A673 (cell line): Measurements from ENCODE around the gene PARP11. TPM values are rescaled to one million over a fixed set of nuclear protein-coding genes. Genes with fewer than 3 reads are reported as not detected.

Experiments used
- BruUV-seq: library from RNA; stranded (reverse); fragments of 400-500 nt; replicated peaks from 2 replicates; lab custom pipeline; 2021; lab: Mats Ljungman, UMichigan
- CTCF ChIA-PET: fragments of 300-600 bp; sonication (Branson Sonifier 250); formaldehyde crosslinking; loops from one replicate; lab custom pipeline; 2022; ENCODE audit warnings: antibody characterized with exemption; lab: Charles Lee
- POLR2A ChIA-PET: fragments of 300-600 bp; sonication (Branson Sonifier 250); formaldehyde crosslinking; loops from one replicate; lab custom pipeline; 2022; ENCODE audit warnings: antibody characterized with exemption; ENCODE audit not compliant: low non-redundant PET; lab: Charles Lee
- DNase-seq: peaks from one replicate; pipeline ENCODE4 v3.0.0-alpha.2; 2015; ENCODE audit warnings: low spot score
- H3K27ac ChIP-seq: fragments of 200-600 bp; sonication (generic); 2 replicates; pipeline ENCODE4 v1.5.1; 2016; ENCODE audit warnings: mixed run types, low read depth, mild to moderate bottlenecking, mixed read lengths, antibody characterized with exemption, low read length; ENCODE audit not compliant: poor library complexity, severe bottlenecking
- H3K27me3 ChIP-seq: fragments of 200-600 bp; sonication (generic); replicated peaks from 2 replicates; pipeline ENCODE4 v1.6.1; 2017; ENCODE audit warnings: mixed run types, low read depth, mild to moderate bottlenecking, mixed read lengths, antibody characterized with exemption, low read length; ENCODE audit not compliant: insufficient read depth, poor library complexity
- H3K36me3 ChIP-seq: fragments of 200-600 bp; sonication (generic); 2 replicates; pipeline ENCODE4 v1.6.1; 2016; ENCODE audit warnings: mixed run types, mild to moderate bottlenecking, mixed read lengths, antibody characterized with exemption, low read length; ENCODE audit not compliant: insufficient read depth, poor library complexity, severe bottlenecking
- H3K4me1 ChIP-seq: fragments of 200-600 bp; sonication (generic); 2 replicates; pipeline ENCODE4 v1.6.1; 2017; ENCODE audit warnings: mixed run types, mild to moderate bottlenecking, mixed read lengths, antibody characterized with exemption, low read length; ENCODE audit not compliant: insufficient read depth, poor library complexity, severe bottlenecking
- H3K4me3 ChIP-seq: fragments of 200-600 bp; sonication (generic); 2 replicates; pipeline ENCODE4 v1.5.1; 2016; ENCODE audit warnings: low read depth, mixed run types, mild to moderate bottlenecking, mixed read lengths, low read length; ENCODE audit not compliant: poor library complexity, severe bottlenecking
- H3K9me3 ChIP-seq: fragments of 200-600 bp; sonication (generic); 2 replicates; pipeline ENCODE4 v1.6.1; 2016; ENCODE audit warnings: mixed run types, low read depth, mild to moderate bottlenecking, mixed read lengths, antibody characterized with exemption, low read length; ENCODE audit not compliant: poor library complexity, severe bottlenecking
- EZH2 ChIP-seq: fragments of 200-600 bp; sonication (generic); IDR thresholded peaks from 2 replicates; pipeline ENCODE4 v1.6.1; 2017; ENCODE audit warnings: borderline replicate concordance, low read depth, mild to moderate bottlenecking, mixed read lengths, antibody characterized with exemption, low read length; ENCODE audit not compliant: poor library complexity, severe bottlenecking
- intact Hi-C: fragments of 100-400 bp; cut with micrococcal nuclease; formaldehyde crosslinking; loops from one replicate; pipeline ENCODE4 v1.10.0; 2022; ENCODE audit not compliant: unreplicated experiment
- total RNA-seq: library from RNA; stranded (reverse); gene quantifications from 2 replicates; pipeline ENCODE4 v1.2.3, GENCODE V29; 2021
- TF ChIP-seq, protein P1 (sequence below): fragments of 300-800, 200-600 bp; sonication (generic); conservative IDR thresholded peaks from 2 replicates; pipeline ENCODE4 v1.5.1; 2017; ENCODE audit warnings: low read depth, mild to moderate bottlenecking, antibody characterized with exemption, low read length, moderate library complexity, mixed read lengths

Gene PARP11
- total RNA-seq, 1 experiment from 2014 or later, result 7.7 TPM

- H3K36me3 ChIP-seq, result no peaks in the 10 kb centered on the region
- intact Hi-C loops, result no loop called here
- no peak for DNase-seq
- no peaks in the 10 kb centered on the region for H3K9me3 ChIP-seq
- no peaks in the 10 kb centered on the region for H3K4me1 ChIP-seq
- TF ChIP-seq, protein P1, sequence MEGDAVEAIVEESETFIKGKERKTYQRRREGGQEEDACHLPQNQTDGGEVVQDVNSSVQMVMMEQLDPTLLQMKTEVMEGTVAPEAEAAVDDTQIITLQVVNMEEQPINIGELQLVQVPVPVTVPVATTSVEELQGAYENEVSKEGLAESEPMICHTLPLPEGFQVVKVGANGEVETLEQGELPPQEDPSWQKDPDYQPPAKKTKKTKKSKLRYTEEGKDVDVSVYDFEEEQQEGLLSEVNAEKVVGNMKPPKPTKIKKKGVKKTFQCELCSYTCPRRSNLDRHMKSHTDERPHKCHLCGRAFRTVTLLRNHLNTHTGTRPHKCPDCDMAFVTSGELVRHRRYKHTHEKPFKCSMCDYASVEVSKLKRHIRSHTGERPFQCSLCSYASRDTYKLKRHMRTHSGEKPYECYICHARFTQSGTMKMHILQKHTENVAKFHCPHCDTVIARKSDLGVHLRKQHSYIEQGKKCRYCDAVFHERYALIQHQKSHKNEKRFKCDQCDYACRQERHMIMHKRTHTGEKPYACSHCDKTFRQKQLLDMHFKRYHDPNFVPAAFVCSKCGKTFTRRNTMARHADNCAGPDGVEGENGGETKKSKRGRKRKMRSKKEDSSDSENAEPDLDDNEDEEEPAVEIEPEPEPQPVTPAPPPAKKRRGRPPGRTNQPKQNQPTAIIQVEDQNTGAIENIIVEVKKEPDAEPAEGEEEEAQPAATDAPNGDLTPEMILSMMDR, result no peak
- no peak for TF ChIP-seq EZH2
- BruUV-seq, result no TSS peak
- H3K27ac ChIP-seq, result no peak overlapping the region
- CTCF ChIA-PET, result no interaction called here
- POLR2A ChIA-PET, result no interaction called here
- no peak overlapping the region for H3K4me3 ChIP-seq
- no peaks in the 10 kb centered on the region for H3K27me3 ChIP-seq
Observed at GRCh38 chr12:3835914-3836313, 37.3 kb downstream of the PARP11 start.

DNA sequence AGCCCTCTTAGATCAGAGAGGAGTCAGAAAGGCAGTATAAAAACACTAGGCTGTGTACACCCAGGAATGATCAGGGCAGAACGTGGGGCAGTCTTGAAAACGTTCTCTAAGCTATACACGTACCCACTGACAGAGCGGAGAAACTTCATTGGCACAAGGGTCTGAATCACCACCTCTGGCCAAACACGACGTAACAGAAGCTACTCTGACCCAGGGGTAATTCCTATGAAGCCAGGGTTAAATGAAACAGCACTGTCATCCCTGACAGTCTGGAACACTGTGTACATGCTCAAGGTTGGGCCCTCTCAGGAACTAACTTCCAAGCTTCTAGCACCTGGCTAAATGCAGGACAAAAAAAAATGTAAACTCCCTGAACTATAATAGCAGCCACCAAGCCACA is 38.4 kb downstream of the PARP11 start:
- no peaks in the 10 kb centered on the region for H3K27me3 ChIP-seq
- no peak for DNase-seq
- no peaks in the 10 kb centered on the region for H3K4me1 ChIP-seq
- H3K9me3 ChIP-seq, result no peaks in the 10 kb centered on the region
- intact Hi-C loops, result no loop called here
- no peaks in the 10 kb centered on the region for H3K36me3 ChIP-seq
- CTCF ChIA-PET, result no interaction called here
- BruUV-seq, result no TSS peak
- POLR2A ChIA-PET, result no interaction called here
- H3K4me3 ChIP-seq, result no peak overlapping the region
- TF ChIP-seq, protein P1, result no peak
- no peak for TF ChIP-seq EZH2
- H3K27ac ChIP-seq, result no peak overlapping the region

- intact Hi-C loops, result no loop called here
- no TSS peak for BruUV-seq
- ChIA-PET POLR2A (no interaction called here), CTCF (no interaction called here)
- Histone ChIP-seq H3K27me3 (no peaks in the 10 kb centered on the region), H3K36me3 (no peaks in the 10 kb centered on the region), H3K9me3 (no peaks in the 10 kb centered on the region), H3K27ac (no peak overlapping the region), H3K4me1 (no peaks in the 10 kb centered on the region), H3K4me3 (no peak overlapping the region)
- TF ChIP-seq, protein P1, result no peak
- TF ChIP-seq EZH2, result no peak
- no peak for DNase-seq
Observed at GRCh38 chr12:3833670-3834310, 39.4 kb downstream of the PARP11 start.
